Measurements from ENCODE around the gene ANTXR2.

The ANTXR2 gene

DNA sequence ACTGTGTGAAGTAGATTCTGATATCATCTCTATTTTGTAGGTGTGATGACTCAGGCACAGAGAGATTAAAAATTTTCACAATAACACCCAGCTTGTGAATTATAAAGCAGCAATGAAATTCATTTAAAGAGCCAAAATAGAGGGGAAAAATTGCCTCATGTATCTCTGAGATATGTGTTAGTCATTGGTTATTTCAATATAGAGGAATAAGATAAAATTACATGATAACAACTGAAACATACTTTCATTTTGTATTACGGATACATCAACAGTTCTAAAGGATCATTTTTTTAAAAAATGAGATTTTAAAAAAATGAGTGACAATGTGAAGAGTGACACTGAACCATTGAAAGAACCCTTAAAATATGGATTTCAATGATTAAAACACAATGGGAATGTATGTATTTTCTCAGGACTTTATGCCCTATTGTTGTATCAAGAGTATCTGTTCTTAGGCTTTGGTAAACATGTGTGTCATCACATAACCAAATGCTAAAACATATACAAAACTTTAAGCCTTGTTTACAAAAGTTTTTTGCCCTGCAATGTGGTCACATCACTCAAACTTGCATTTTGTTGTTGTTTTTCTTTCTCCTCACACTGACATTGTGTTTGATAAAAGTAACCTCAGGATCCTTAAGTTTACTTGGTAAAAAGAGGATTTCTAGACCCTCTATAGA lies 221.3 kb downstream of the ANTXR2 start:
- H3K4me3 ChIP-seq (replicated peaks; ENCODE audit: insufficient read depth, low read length), result no peak overlapping the region
- DNase-seq (ENCODE audit: low read depth in 1 of 2, low spot score in 1 of 2), result no peak
- TF ChIP-seq REST (IDR thresholded peaks at IDR 0.05; ENCODE audit: insufficient replicate concordance, low read depth) (no peak), SPI1 (IDR thresholded peaks at IDR 0.05; ENCODE audit: borderline replicate concordance, low read depth) (no peak), POLR2AphosphoS5 (IDR thresholded peaks at IDR 0.05; ENCODE audit: low read depth) (no peak), GABPA (IDR thresholded peaks at IDR 0.05; ENCODE audit: low read depth) (no peak)
- TF ChIP-seq, protein P1, sequence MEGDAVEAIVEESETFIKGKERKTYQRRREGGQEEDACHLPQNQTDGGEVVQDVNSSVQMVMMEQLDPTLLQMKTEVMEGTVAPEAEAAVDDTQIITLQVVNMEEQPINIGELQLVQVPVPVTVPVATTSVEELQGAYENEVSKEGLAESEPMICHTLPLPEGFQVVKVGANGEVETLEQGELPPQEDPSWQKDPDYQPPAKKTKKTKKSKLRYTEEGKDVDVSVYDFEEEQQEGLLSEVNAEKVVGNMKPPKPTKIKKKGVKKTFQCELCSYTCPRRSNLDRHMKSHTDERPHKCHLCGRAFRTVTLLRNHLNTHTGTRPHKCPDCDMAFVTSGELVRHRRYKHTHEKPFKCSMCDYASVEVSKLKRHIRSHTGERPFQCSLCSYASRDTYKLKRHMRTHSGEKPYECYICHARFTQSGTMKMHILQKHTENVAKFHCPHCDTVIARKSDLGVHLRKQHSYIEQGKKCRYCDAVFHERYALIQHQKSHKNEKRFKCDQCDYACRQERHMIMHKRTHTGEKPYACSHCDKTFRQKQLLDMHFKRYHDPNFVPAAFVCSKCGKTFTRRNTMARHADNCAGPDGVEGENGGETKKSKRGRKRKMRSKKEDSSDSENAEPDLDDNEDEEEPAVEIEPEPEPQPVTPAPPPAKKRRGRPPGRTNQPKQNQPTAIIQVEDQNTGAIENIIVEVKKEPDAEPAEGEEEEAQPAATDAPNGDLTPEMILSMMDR (IDR thresholded peaks at IDR 0.05; ENCODE audit: insufficient read depth, low read length), result no peak
- H3K27ac ChIP-seq (replicated peaks), result no peak overlapping the region
- H3K27me3 ChIP-seq (ENCODE audit: insufficient read depth, poor library complexity, severe bottlenecking), result no peaks in the 10 kb centered on the region
